Nucleus accumbens (tissue), 56 donors: Measurements from ENCODE around the gene WDR38.
A peak's percentile ranks its signal among the peaks of the same experiment; 100 is the strongest.

Experiments used
- DNase-seq, 56 donors: peaks; one replicate each; lab custom pipeline; 2025; lab: John Stamatoyannopoulos, UW

WDR38 gene

GRCh38 chr9:124855944-124856765 lies 2.9 kb downstream of the WDR38 start:
- DNase-seq: peak in 2 of 56 donors; percentile 12 to 13

GRCh38 chr9:124857533-124858162 lies 4.4 kb downstream of the WDR38 start:
- no peak for DNase-seq

- DNase-seq: no peak
These were observed 5.2 kb downstream of the WDR38 start for GRCh38 chr9:124858330-124859046.

- no peak for DNase-seq
These were observed 6.7 kb downstream of the WDR38 start for GRCh38 chr9:124859803-124860581.

- no peak for DNase-seq
These were observed 7.5 kb downstream of the WDR38 start for GRCh38 chr9:124860582-124861341.

GRCh38 chr9:124861342-124862229 lies 8.3 kb downstream of the WDR38 start, which contains the start of the genes ARPC5L and RPL35:
ARPC5L (plus strand) TSS chr9:124862130; CDS start chr9:124869291, 7,161 bp downstream.
RPL35 (minus strand) TSS chr9:124861957; CDS start chr9:124861912, 45 bp downstream.
- peak; percentile 65 to 97 (median 91) for DNase-seq

- DNase-seq: no peak
These were observed 10.2 kb downstream of the WDR38 start for GRCh38 chr9:124863371-124863871.

GRCh38 chr9:124868511-124869465 lies 15.5 kb downstream of the WDR38 start:
- peak in 55 of 56 donors; percentile 26 to 90 (median 76) for DNase-seq

GRCh38 chr9:124869466-124869985 lies 16.3 kb downstream of the WDR38 start:
- DNase-seq: peak in 4 of 56 donors; percentile 21 to 35 (median 25)

- peak in 4 of 56 donors; percentile 10 to 36 (median 24) for DNase-seq
These were observed 16.8 kb downstream of the WDR38 start for GRCh38 chr9:124869986-124870560.

- no peak for DNase-seq
These were observed 17.5 kb downstream of the WDR38 start for GRCh38 chr9:124870723-124871122.

- DNase-seq: no peak
These were observed 17.9 kb downstream of the WDR38 start for GRCh38 chr9:124871156-124871561.

- DNase-seq: peak in 24 of 56 donors; percentile 9 to 69 (median 32)
These were observed 20.4 kb downstream of the WDR38 start for GRCh38 chr9:124873664-124874063.

GRCh38 chr9:124875501-124875900 lies 22.2 kb downstream of the WDR38 start:
- no peak for DNase-seq

- DNase-seq: no peak
These were observed 23.9 kb downstream of the WDR38 start for GRCh38 chr9:124877021-124877782.

- DNase-seq: no peak
These were observed 24.8 kb downstream of the WDR38 start for GRCh38 chr9:124878021-124878420.
